GM18861 (cell line): ENCODE results near the gene UBE3B.
"Not testable (repeated sequence)": the region's sequence is repeated elsewhere in the genome, so short reads cannot be mapped to it uniquely, and the experiment has no call there.

Experiments
- ATAC-seq: cut with Tn5 transposase; IDR thresholded peaks from one replicate; pipeline ENCODE4 v1.9.1; 2021; ENCODE audit not compliant: unreplicated experiment

Gene UBE3B

GRCh38 chr12:109477185-109477962 lies at the start of gene UBE3B, which contains the start of gene KCTD10:
TSS of gene UBE3B (plus strand) at chr12:109477634. CDS start at chr12:109483552, 5,918 bp downstream.
TSS of gene KCTD10 (minus strand) at chr12:109477300. CDS start at chr12:109477262, 38 bp downstream.
- ATAC-seq: peak; percentile 88

- no peak for ATAC-seq
These were observed 49.3 kb upstream of the UBE3B start for GRCh38 chr12:109428037-109428629.

- not testable (repeated sequence) for ATAC-seq
These were observed 48.6 kb upstream of the UBE3B start for GRCh38 chr12:109428804-109429203.

- ATAC-seq: no peak
These were observed 47.2 kb upstream of the UBE3B start for GRCh38 chr12:109430244-109430643.

- ATAC-seq: no peak
These were observed 45.0 kb upstream of the UBE3B start for GRCh38 chr12:109432431-109432830.

- ATAC-seq: no peak
These were observed 44.6 kb upstream of the UBE3B start for GRCh38 chr12:109432842-109433304.

GRCh38 chr12:109433618-109434017 lies 43.8 kb upstream of the UBE3B start:
- no peak for ATAC-seq

- no peak for ATAC-seq
These were observed 42.9 kb upstream of the UBE3B start for GRCh38 chr12:109434582-109434981.

- ATAC-seq: no peak
These were observed 41.8 kb upstream of the UBE3B start for GRCh38 chr12:109435428-109436187.

- no peak for ATAC-seq
These were observed 41.3 kb upstream of the UBE3B start for GRCh38 chr12:109436188-109436560.

- no peak for ATAC-seq
These were observed 38.3 kb upstream of the UBE3B start for GRCh38 chr12:109439181-109439580.

- not testable (repeated sequence) for ATAC-seq
These were observed 37.5 kb upstream of the UBE3B start for GRCh38 chr12:109439951-109440350.

- ATAC-seq: no peak
These were observed 36.5 kb upstream of the UBE3B start for GRCh38 chr12:109440851-109441490.

- no peak for ATAC-seq
These were observed 33.6 kb upstream of the UBE3B start for GRCh38 chr12:109443794-109444193.

GRCh38 chr12:109444259-109444658 lies 33.2 kb upstream of the UBE3B start:
- ATAC-seq: no peak

GRCh38 chr12:109445191-109445609 lies 32.2 kb upstream of the UBE3B start:
- no peak for ATAC-seq

GRCh38 chr12:109446869-109447268 lies 30.6 kb upstream of the UBE3B start:
- ATAC-seq: no peak

- no peak for ATAC-seq
These were observed 30.0 kb upstream of the UBE3B start for GRCh38 chr12:109447482-109447881.

GRCh38 chr12:109448272-109448671 lies 29.2 kb upstream of the UBE3B start:
- no peak for ATAC-seq

GRCh38 chr12:109448707-109449390 lies 28.6 kb upstream of the UBE3B start:
- no peak for ATAC-seq
